ENCODE measurements around the gene IQSEC1.

Gene IQSEC1

GRCh38 chr3:12993517-12994356 is 79.5 kb downstream of the IQSEC1 start:
- TF ChIP-seq TAF1 (IDR thresholded peaks at IDR 0.05; ENCODE audit: borderline replicate concordance, insufficient read depth, low read length) (no peak), POLR2AphosphoS5 (IDR thresholded peaks at IDR 0.05; ENCODE audit: low read depth, low read length) (no peak), REST (IDR thresholded peaks at IDR 0.05; ENCODE audit: insufficient read depth in 1 of 2, low read depth in 2 of 2, low read length in 2 of 2) (no peak), SIN3A (IDR thresholded peaks at IDR 0.05; ENCODE audit: borderline replicate concordance, insufficient read depth, low read length) (no peak), FOXP2 (optimal IDR thresholded peaks at IDR 0.05; ENCODE audit: borderline replicate concordance, extremely low read depth, extremely low read length, insufficient read depth) (no peak)

- TF ChIP-seq FOXP2 (optimal IDR thresholded peaks at IDR 0.05; ENCODE audit: borderline replicate concordance, extremely low read depth, extremely low read length, insufficient read depth) (no peak), SIN3A (IDR thresholded peaks at IDR 0.05; ENCODE audit: borderline replicate concordance, insufficient read depth, low read length) (no peak), POLR2AphosphoS5 (IDR thresholded peaks at IDR 0.05; ENCODE audit: low read depth, low read length) (no peak)
These were observed 80.4 kb downstream of the IQSEC1 start for GRCh38 chr3:12992629-12993516.

- TF ChIP-seq FOXP2 (optimal IDR thresholded peaks at IDR 0.05; ENCODE audit: borderline replicate concordance, extremely low read depth, extremely low read length, insufficient read depth) = no peak
- no peak for TF ChIP-seq SIN3A (IDR thresholded peaks at IDR 0.05; ENCODE audit: borderline replicate concordance, insufficient read depth, low read length)
- TF ChIP-seq POLR2AphosphoS5 (IDR thresholded peaks at IDR 0.05; ENCODE audit: low read depth, low read length) = no peak
- no peak for TF ChIP-seq TAF1 (IDR thresholded peaks at IDR 0.05; ENCODE audit: borderline replicate concordance, insufficient read depth, low read length)
- TF ChIP-seq REST (IDR thresholded peaks at IDR 0.05; ENCODE audit: insufficient read depth in 1 of 2, low read depth in 2 of 2, low read length in 2 of 2) = no peak
These were observed 81.4 kb downstream of the IQSEC1 start for GRCh38 chr3:12991861-12992281.

- no peak for TF ChIP-seq FOXP2 (optimal IDR thresholded peaks at IDR 0.05; ENCODE audit: borderline replicate concordance, extremely low read depth, extremely low read length, insufficient read depth)
- TF ChIP-seq TAF1 (IDR thresholded peaks at IDR 0.05; ENCODE audit: borderline replicate concordance, insufficient read depth, low read length) = no peak
- TF ChIP-seq POLR2AphosphoS5 (IDR thresholded peaks at IDR 0.05; ENCODE audit: low read depth, low read length) = no peak
- no peak for TF ChIP-seq REST (IDR thresholded peaks at IDR 0.05; ENCODE audit: insufficient read depth in 1 of 2, low read depth in 2 of 2, low read length in 2 of 2)
- no peak for TF ChIP-seq SIN3A (IDR thresholded peaks at IDR 0.05; ENCODE audit: borderline replicate concordance, insufficient read depth, low read length)
These were observed 81.8 kb downstream of the IQSEC1 start for GRCh38 chr3:12991481-12991837.

- TF ChIP-seq TAF1 (IDR thresholded peaks at IDR 0.05; ENCODE audit: borderline replicate concordance, insufficient read depth, low read length) = no peak
- no peak for TF ChIP-seq POLR2AphosphoS5 (IDR thresholded peaks at IDR 0.05; ENCODE audit: low read depth, low read length)
- no peak for TF ChIP-seq FOXP2 (optimal IDR thresholded peaks at IDR 0.05; ENCODE audit: borderline replicate concordance, extremely low read depth, extremely low read length, insufficient read depth)
These were observed 82.3 kb downstream of the IQSEC1 start for GRCh38 chr3:12990781-12991480.
